H9 (cell line): Measurements from ENCODE around the gene SWSAP1. TPM values are rescaled to one million over a fixed set of nuclear protein-coding genes. Genes with fewer than 3 reads are reported as not detected.

ENCODE experiments used
- DNase-seq: peaks from one replicate; pipeline ENCODE4 v3.0.0-alpha.2; 2017
- H2AFZ ChIP-seq: one replicate; pipeline ENCODE4 v1.6.1; 2013; ENCODE audit warnings: mild to moderate bottlenecking, low read length, control low read depth, moderate library complexity
- H2AK5ac ChIP-seq: 2 replicates; pipeline ENCODE4 v1.6.1; 2013; ENCODE audit warnings: low read length, control low read depth, mixed read lengths; ENCODE audit not compliant: insufficient read length
- H2BK120ac ChIP-seq: one replicate; pipeline ENCODE4 v1.6.1; 2013; ENCODE audit warnings: low read depth, mild to moderate bottlenecking, low read length, control low read depth, inconsistent platforms; ENCODE audit not compliant: poor library complexity, severe bottlenecking
- H2BK12ac ChIP-seq: 2 replicates; pipeline ENCODE4 v1.6.1; 2013; ENCODE audit warnings: low read length, control low read depth, mixed read lengths, low read depth; ENCODE audit not compliant: insufficient read length
- H2BK15ac ChIP-seq: 2 replicates; pipeline ENCODE4 v1.6.1; 2013; ENCODE audit warnings: low read depth, low read length, control low read depth
- H2BK20ac ChIP-seq: one replicate; pipeline ENCODE4 v1.6.1; 2013; ENCODE audit warnings: low read depth, mild to moderate bottlenecking, low read length, control low read depth, inconsistent platforms; ENCODE audit not compliant: poor library complexity, severe bottlenecking
- H2BK5ac ChIP-seq: 2 replicates; pipeline ENCODE4 v1.6.1; 2013; ENCODE audit warnings: low read length, control low read depth, mixed read lengths; ENCODE audit not compliant: insufficient read length
- H3K14ac ChIP-seq: 2 replicates; pipeline ENCODE4 v1.6.1; 2013; ENCODE audit warnings: low read length, control low read depth; ENCODE audit not compliant: insufficient read depth
- H3K18ac ChIP-seq: 2 replicates; pipeline ENCODE4 v1.6.1; 2013; ENCODE audit warnings: low read depth, mild to moderate bottlenecking, mixed read lengths, low read length, control low read depth; ENCODE audit not compliant: insufficient read length
- H3K23ac ChIP-seq: 2 replicates; pipeline ENCODE4 v1.6.1; 2013; ENCODE audit warnings: low read length, control low read depth, mixed read lengths, low read depth; ENCODE audit not compliant: insufficient read length
- H3K23me2 ChIP-seq: 2 replicates; pipeline ENCODE4 v1.6.1; 2013; ENCODE audit warnings: low read depth, mild to moderate bottlenecking, mixed read lengths, low read length, control low read depth; ENCODE audit not compliant: insufficient read length, poor library complexity, severe bottlenecking
- H3K27ac ChIP-seq: 2 replicates; pipeline ENCODE4 v1.5.1; 2013; ENCODE audit warnings: low read length, control low read depth, mixed read lengths, low read depth; ENCODE audit not compliant: insufficient read length
- H3K27me3 ChIP-seq: 2 replicates; pipeline ENCODE4 v1.6.1; 2013; ENCODE audit warnings: low read length, control low read depth, inconsistent platforms; ENCODE audit not compliant: insufficient read depth
- H3K4ac ChIP-seq: 2 replicates; pipeline ENCODE4 v1.6.1; 2013; ENCODE audit warnings: low read depth, mild to moderate bottlenecking, control low read depth, inconsistent platforms, low read length, moderate library complexity
- H3K4me1 ChIP-seq: 2 replicates; pipeline ENCODE4 v1.6.1; 2013; ENCODE audit warnings: low read length, control low read depth, inconsistent platforms; ENCODE audit not compliant: insufficient read depth
- H3K4me2 ChIP-seq: 2 replicates; pipeline ENCODE4 v1.6.1; 2013; ENCODE audit warnings: low read length, control low read depth, mixed read lengths; ENCODE audit not compliant: insufficient read length, insufficient read depth
- H3K56ac ChIP-seq: 2 replicates; pipeline ENCODE4 v1.6.1; 2013; ENCODE audit warnings: low read depth, mild to moderate bottlenecking, mixed read lengths, low read length, control low read depth; ENCODE audit not compliant: insufficient read length
- H3K79me1 ChIP-seq: 2 replicates; pipeline ENCODE4 v1.6.1; 2013; ENCODE audit warnings: low read depth, mild to moderate bottlenecking, moderate library complexity, low read length, control low read depth, inconsistent platforms; ENCODE audit not compliant: insufficient read depth, poor library complexity, severe bottlenecking
- H3K79me2 ChIP-seq: 2 replicates; pipeline ENCODE4 v1.6.1; 2013; ENCODE audit warnings: low read length, control low read depth, inconsistent platforms; ENCODE audit not compliant: insufficient read depth
- H3K9ac ChIP-seq: 2 replicates; pipeline ENCODE4 v1.6.1; 2013; ENCODE audit warnings: low read length, control low read depth, mixed read lengths; ENCODE audit not compliant: insufficient read length; ENCODE audit errors: extremely low read depth
- H3K9me3 ChIP-seq: one replicate; pipeline ENCODE4 v1.6.1; 2013; ENCODE audit warnings: low read depth, low read length, inconsistent platforms; ENCODE audit not compliant: control insufficient read depth
- H3T11ph ChIP-seq: one replicate; pipeline ENCODE4 v1.6.1; 2013; ENCODE audit warnings: mild to moderate bottlenecking, low read length, control low read depth, inconsistent platforms
- H4K20me1 ChIP-seq: one replicate; pipeline ENCODE4 v1.6.1; 2013; ENCODE audit not compliant: control insufficient read depth, insufficient read length, insufficient read depth
- H4K5ac ChIP-seq: 2 replicates; pipeline ENCODE4 v1.6.1; 2013; ENCODE audit warnings: low read depth, mild to moderate bottlenecking, mixed read lengths, low read length, control low read depth; ENCODE audit not compliant: insufficient read length
- H4K8ac ChIP-seq: replicated peaks from 2 replicates; pipeline ENCODE4 v1.6.1; 2013; ENCODE audit warnings: low read length, control low read depth, mixed read lengths, low read depth; ENCODE audit not compliant: insufficient read length
- H4K91ac ChIP-seq: 2 replicates; pipeline ENCODE4 v1.6.1; 2013; ENCODE audit warnings: low read depth, mild to moderate bottlenecking, moderate library complexity, mixed read lengths, low read length, control low read depth; ENCODE audit not compliant: insufficient read length
- H3K27ac Mint-ChIP-seq, 3 experiments: 2 replicates in 2 of 3; 3 replicates in 1 of 3; pipeline ENCODE4 v1.8.0; 2020 to 2021; ENCODE audit warnings: mixed read lengths in 3 of 3, mild to moderate bottlenecking in 1 of 3, moderate library complexity in 1 of 3
- H3K27me3 Mint-ChIP-seq: 2 replicates; pipeline ENCODE4 v1.8.0; 2021; ENCODE audit warnings: low read depth, mild to moderate bottlenecking, moderate library complexity, mixed read lengths
- H3K36me3 Mint-ChIP-seq, 3 experiments: 2 replicates in 2 of 3; 3 replicates in 1 of 3; pipeline ENCODE4 v1.8.0; 2020 to 2021; ENCODE audit warnings: low read depth in 3 of 3, mixed read lengths in 3 of 3; ENCODE audit not compliant: insufficient read depth in 1 of 3
- H3K4me1 Mint-ChIP-seq, 2 experiments: 2 replicates each; pipeline ENCODE4 v1.8.0; 2020; ENCODE audit warnings: mixed read lengths in 2 of 2
- H3K4me3 Mint-ChIP-seq, 2 experiments: 2 replicates in 1 of 2; 3 replicates in 1 of 2; pipeline ENCODE4 v1.8.0; 2020 to 2021; ENCODE audit warnings: mild to moderate bottlenecking in 2 of 2, mixed read lengths in 2 of 2, moderate library complexity in 1 of 2
- H3K9me3 Mint-ChIP-seq, 2 experiments: 2 replicates in 1 of 2; 3 replicates in 1 of 2; pipeline ENCODE4 v1.8.0; 2020; ENCODE audit warnings: mild to moderate bottlenecking in 2 of 2, mixed read lengths in 2 of 2, moderate library complexity in 1 of 2
- WGBS: extraction: QIAGEN DNeasy Blood & Tissue Kit; methylation state at CpG from one replicate; pipeline ENCODE4 v1.1.7; 2013; ENCODE audit warnings: missing lambda C conversion rate, low lambda C conversion rate, mixed read lengths; ENCODE audit not compliant: insufficient read length; ENCODE audit errors: extremely low coverage; 5-methylcytosine and 5-hydroxymethylcytosine counted together
- total RNA-seq: library from RNA; stranded (reverse); gene quantifications from 2 replicates; pipeline ENCODE4 v1.2.1, GENCODE V29; 2021
- TF ChIP-seq, protein P1 (sequence below): fragments of 200-600 bp; sonication (generic); conservative IDR thresholded peaks from 3 replicates; pipeline ENCODE4 v1.8.0; 2021; ENCODE audit warnings: antibody characterized with exemption, mild to moderate bottlenecking

Gene SWSAP1
- total RNA-seq, 1 experiment from 2014 or later, result 3.8 TPM

DNA sequence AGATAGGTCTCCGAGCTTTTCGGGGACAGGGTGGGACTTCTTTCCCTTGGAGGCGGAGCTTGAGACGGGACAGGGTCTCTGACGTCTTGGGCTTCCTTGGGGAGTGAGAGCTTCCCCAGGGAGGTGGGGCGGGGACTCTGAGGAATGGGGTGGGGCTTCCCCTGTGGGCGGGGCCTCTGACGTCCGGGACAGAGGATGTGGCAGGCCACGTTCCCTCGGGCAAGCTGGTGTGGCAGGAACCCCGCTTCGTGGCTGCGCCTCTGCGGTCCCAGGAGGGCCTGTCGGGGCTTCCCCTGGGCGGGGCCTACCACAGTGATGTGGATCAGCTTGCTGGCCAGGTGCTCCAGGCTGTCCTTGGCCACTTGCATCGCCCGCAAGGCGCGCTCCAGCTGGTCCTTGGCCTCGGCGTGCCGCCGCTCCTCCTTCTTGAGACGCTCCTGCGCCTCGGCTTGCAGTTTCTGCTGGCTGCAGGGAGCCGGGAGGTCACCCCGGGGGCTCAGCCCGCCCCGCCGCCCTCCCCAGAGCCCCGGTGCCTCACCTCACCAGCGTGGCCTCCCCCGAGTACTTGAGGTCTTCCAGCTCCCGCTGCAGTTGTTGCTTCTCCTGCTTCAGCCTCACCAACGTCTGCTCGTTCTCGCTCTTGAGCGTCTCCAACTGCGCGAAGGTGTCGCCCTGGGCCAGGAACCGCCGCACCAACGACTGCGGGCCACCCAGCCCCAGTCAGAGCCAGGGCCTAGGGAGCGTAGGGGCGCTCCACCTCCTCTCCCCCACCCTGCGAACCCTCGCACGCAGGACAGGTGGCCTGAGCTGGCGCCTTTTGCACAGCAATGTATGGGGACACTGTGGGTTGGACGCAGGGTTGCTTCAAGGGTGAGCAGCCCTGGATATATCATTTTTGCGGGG, 47.9 kb downstream of the SWSAP1 start:
- peak overlapping the region; percentile 90 to 95 (median 90); a peak in 5 of 7 replicates for H3K27ac Mint-ChIP-seq
- peaks cover 23 to 31% of the 10 kb centered on the region in 2 experiments for H3K4me1 Mint-ChIP-seq
- WGBS, result no CpG with 5 or more reads among the region's 56 CpGs
- H3K27me3 Mint-ChIP-seq, result peaks cover 27% of the 10 kb centered on the region
- H3K4me1 ChIP-seq, result no peaks in the 10 kb centered on the region
- H2AFZ ChIP-seq, result peak overlapping the region; percentile 70
- no peak overlapping the region for H4K91ac ChIP-seq
- TF ChIP-seq, protein P1, sequence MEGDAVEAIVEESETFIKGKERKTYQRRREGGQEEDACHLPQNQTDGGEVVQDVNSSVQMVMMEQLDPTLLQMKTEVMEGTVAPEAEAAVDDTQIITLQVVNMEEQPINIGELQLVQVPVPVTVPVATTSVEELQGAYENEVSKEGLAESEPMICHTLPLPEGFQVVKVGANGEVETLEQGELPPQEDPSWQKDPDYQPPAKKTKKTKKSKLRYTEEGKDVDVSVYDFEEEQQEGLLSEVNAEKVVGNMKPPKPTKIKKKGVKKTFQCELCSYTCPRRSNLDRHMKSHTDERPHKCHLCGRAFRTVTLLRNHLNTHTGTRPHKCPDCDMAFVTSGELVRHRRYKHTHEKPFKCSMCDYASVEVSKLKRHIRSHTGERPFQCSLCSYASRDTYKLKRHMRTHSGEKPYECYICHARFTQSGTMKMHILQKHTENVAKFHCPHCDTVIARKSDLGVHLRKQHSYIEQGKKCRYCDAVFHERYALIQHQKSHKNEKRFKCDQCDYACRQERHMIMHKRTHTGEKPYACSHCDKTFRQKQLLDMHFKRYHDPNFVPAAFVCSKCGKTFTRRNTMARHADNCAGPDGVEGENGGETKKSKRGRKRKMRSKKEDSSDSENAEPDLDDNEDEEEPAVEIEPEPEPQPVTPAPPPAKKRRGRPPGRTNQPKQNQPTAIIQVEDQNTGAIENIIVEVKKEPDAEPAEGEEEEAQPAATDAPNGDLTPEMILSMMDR, result no peak
- no peaks in the 10 kb centered on the region for H4K20me1 ChIP-seq
- H3K4me2 ChIP-seq, result peak overlapping the region; percentile 72
- H3K23ac ChIP-seq, result no peak overlapping the region
- H3T11ph ChIP-seq, result no peak overlapping the region
- H3K79me1 ChIP-seq, result no peaks in the 10 kb centered on the region
- H3K27me3 ChIP-seq, result no peaks in the 10 kb centered on the region; the same call in 1 of the 2 replicates
- 0 out of 7 replicates have a peak, but pooled peaks cover 0 to 2% (median 0%) of the 10 kb centered on the region in 3 experiments for H3K36me3 Mint-ChIP-seq
- no peak overlapping the region for H4K5ac ChIP-seq
- peak overlapping the region; percentile 69 to 92 for H3K4me3 Mint-ChIP-seq
- no peak overlapping the region for H3K56ac ChIP-seq
- no peak overlapping the region for H3K4ac ChIP-seq
- H3K18ac ChIP-seq, result peak overlapping the region; percentile 22
- no peak overlapping the region for H2BK5ac ChIP-seq
- H3K9me3 ChIP-seq, result no peaks in the 10 kb centered on the region
- H2AK5ac ChIP-seq, result no peak overlapping the region
- no peak overlapping the region for H3K9ac ChIP-seq
- H3K14ac ChIP-seq, result peak overlapping the region; percentile 13; the same call in 1 of the 2 replicates
- no peak overlapping the region for H2BK20ac ChIP-seq
- DNase-seq, result peak; percentile 99
- H2BK15ac ChIP-seq, result no peak overlapping the region
- H3K23me2 ChIP-seq, result peaks cover 32% of the 10 kb centered on the region
- no peaks in the 10 kb centered on the region; a peak in 2 of 5 replicates for H3K9me3 Mint-ChIP-seq
- no peak overlapping the region for H2BK12ac ChIP-seq
- no peaks in the 10 kb centered on the region for H3K79me2 ChIP-seq
- no peak overlapping the region for H3K27ac ChIP-seq
- no peak overlapping the region for H4K8ac ChIP-seq
- H2BK120ac ChIP-seq, result no peak overlapping the region
